Astrocyte (in vitro differentiated cells and primary cell): ENCODE results near the gene RNU7-1. TPM values are rescaled to one million over a fixed set of nuclear protein-coding genes. Genes with fewer than 3 reads are reported as not detected.
A peak's percentile ranks its signal among the peaks of the same experiment; 100 is the strongest.

Experiments
- DNase-seq: peaks from one replicate; pipeline ENCODE4 v3.0.0-alpha.2; 2010; ENCODE audit warnings: low read depth
- FAIRE-seq: peaks from 2 replicates; lab custom pipeline; 2011; peaks lifted over from hg19 to GRCh38; lab: Jason Lieb, UNC
- H2AFZ ChIP-seq: 2 replicates; pipeline ENCODE4 v1.6.0; 2012; ENCODE audit warnings: low read depth, low read length, inconsistent platforms
- H3K27ac ChIP-seq: 2 replicates; pipeline ENCODE4 v1.5.1; 2011; ENCODE audit warnings: low read depth, low read length, inconsistent platforms
- H3K27me3 ChIP-seq: 2 replicates; pipeline ENCODE4 v1.6.0; 2011; ENCODE audit warnings: low read length, inconsistent platforms; ENCODE audit not compliant: insufficient read depth
- H3K36me3 ChIP-seq: 2 replicates; pipeline ENCODE4 v1.5.1; 2011; ENCODE audit warnings: low read length, inconsistent platforms; ENCODE audit not compliant: insufficient read depth
- H3K4me1 ChIP-seq: 2 replicates; pipeline ENCODE4 v1.5.1; 2011; ENCODE audit warnings: low read length, inconsistent platforms; ENCODE audit not compliant: insufficient read depth
- H3K4me2 ChIP-seq: 2 replicates; pipeline ENCODE4 v1.6.0; 2012; ENCODE audit warnings: low read length, inconsistent platforms
- H3K4me3 ChIP-seq: 2 replicates; pipeline ENCODE4 v1.5.1; 2011; ENCODE audit warnings: low read depth, mild to moderate bottlenecking, low read length, inconsistent platforms; ENCODE audit not compliant: insufficient read depth
- H3K79me2 ChIP-seq: 2 replicates; pipeline ENCODE4 v1.6.0; 2012; ENCODE audit warnings: mild to moderate bottlenecking, low read length, inconsistent platforms; ENCODE audit not compliant: insufficient read depth
- H3K9ac ChIP-seq: 2 replicates; pipeline ENCODE4 v1.6.0; 2012; ENCODE audit warnings: mild to moderate bottlenecking, low read length, inconsistent platforms
- H3K9me3 ChIP-seq: 2 replicates; pipeline ENCODE4 v1.5.1; 2012; ENCODE audit warnings: low read depth, mild to moderate bottlenecking, low read length, inconsistent platforms; ENCODE audit not compliant: insufficient read depth
- H4K20me1 ChIP-seq: 2 replicates; pipeline ENCODE4 v1.6.0; 2012; ENCODE audit warnings: low read length, inconsistent platforms; ENCODE audit not compliant: insufficient read depth
- H3K27ac Mint-ChIP-seq: one replicate; pipeline ENCODE4 v1.8.0; 2021; ENCODE audit warnings: mild to moderate bottlenecking, mixed read lengths; ENCODE audit not compliant: unreplicated experiment
- H3K27me3 Mint-ChIP-seq: one replicate; pipeline ENCODE4 v1.8.0; 2021; ENCODE audit warnings: low read depth, mixed read lengths; ENCODE audit not compliant: unreplicated experiment
- H3K36me3 Mint-ChIP-seq: one replicate; pipeline ENCODE4 v1.8.0; 2021; ENCODE audit warnings: low read depth, mixed read lengths; ENCODE audit not compliant: unreplicated experiment
- H3K4me1 Mint-ChIP-seq: one replicate; pipeline ENCODE4 v1.8.0; 2021; ENCODE audit warnings: low read depth, mixed read lengths; ENCODE audit not compliant: unreplicated experiment
- H3K4me3 Mint-ChIP-seq: one replicate; pipeline ENCODE4 v1.8.0; 2021; ENCODE audit warnings: mild to moderate bottlenecking, moderate library complexity, mixed read lengths; ENCODE audit not compliant: unreplicated experiment
- H3K9me3 Mint-ChIP-seq: one replicate; pipeline ENCODE4 v1.8.0; 2021; ENCODE audit warnings: mild to moderate bottlenecking, mixed read lengths; ENCODE audit not compliant: unreplicated experiment
- EZH2 ChIP-seq: IDR thresholded peaks from 2 replicates; pipeline ENCODE4 v1.6.1; 2012; ENCODE audit warnings: mild to moderate bottlenecking, low read length, inconsistent platforms; ENCODE audit not compliant: insufficient read depth
- total RNA-seq: library from RNA; stranded (reverse); gene quantifications from 2 replicates; pipeline ENCODE4 v1.2.1, GENCODE V29; 2021
- TF ChIP-seq, protein P1 (sequence below): IDR thresholded peaks from 2 replicates; pipeline ENCODE4 v1.5.1; 2011; ENCODE audit warnings: low read depth, mild to moderate bottlenecking, inconsistent platforms, low read length, moderate library complexity; ENCODE audit not compliant: insufficient read depth

The RNU7-1 gene
- total RNA-seq, 1 donor from 2014 or later: not detected

GRCh38 chr12:6914947-6915788, 28.4 kb upstream of the RNU7-1 start:
- H3K9me3 ChIP-seq: no peaks in the 10 kb centered on the region
- peak overlapping the region; percentile 89 for H3K4me3 Mint-ChIP-seq
- H3K4me1 ChIP-seq: peaks cover 25% of the 10 kb centered on the region
- no peaks in the 10 kb centered on the region for H3K79me2 ChIP-seq
- FAIRE-seq: no peak
- peaks cover 2% of the 10 kb centered on the region for H3K36me3 ChIP-seq
- H3K36me3 Mint-ChIP-seq: peaks cover 7% of the 10 kb centered on the region
- peak overlapping the region; percentile 97 for H3K4me2 ChIP-seq
- TF ChIP-seq, protein P1, sequence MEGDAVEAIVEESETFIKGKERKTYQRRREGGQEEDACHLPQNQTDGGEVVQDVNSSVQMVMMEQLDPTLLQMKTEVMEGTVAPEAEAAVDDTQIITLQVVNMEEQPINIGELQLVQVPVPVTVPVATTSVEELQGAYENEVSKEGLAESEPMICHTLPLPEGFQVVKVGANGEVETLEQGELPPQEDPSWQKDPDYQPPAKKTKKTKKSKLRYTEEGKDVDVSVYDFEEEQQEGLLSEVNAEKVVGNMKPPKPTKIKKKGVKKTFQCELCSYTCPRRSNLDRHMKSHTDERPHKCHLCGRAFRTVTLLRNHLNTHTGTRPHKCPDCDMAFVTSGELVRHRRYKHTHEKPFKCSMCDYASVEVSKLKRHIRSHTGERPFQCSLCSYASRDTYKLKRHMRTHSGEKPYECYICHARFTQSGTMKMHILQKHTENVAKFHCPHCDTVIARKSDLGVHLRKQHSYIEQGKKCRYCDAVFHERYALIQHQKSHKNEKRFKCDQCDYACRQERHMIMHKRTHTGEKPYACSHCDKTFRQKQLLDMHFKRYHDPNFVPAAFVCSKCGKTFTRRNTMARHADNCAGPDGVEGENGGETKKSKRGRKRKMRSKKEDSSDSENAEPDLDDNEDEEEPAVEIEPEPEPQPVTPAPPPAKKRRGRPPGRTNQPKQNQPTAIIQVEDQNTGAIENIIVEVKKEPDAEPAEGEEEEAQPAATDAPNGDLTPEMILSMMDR: no peak
- no peak for TF ChIP-seq EZH2
- H4K20me1 ChIP-seq: no peaks in the 10 kb centered on the region
- H2AFZ ChIP-seq: peak overlapping the region; percentile 69
- H3K27me3 ChIP-seq: no peaks in the 10 kb centered on the region
- H3K27ac ChIP-seq: no peak overlapping the region
- peaks cover 15% of the 10 kb centered on the region for H3K4me1 Mint-ChIP-seq
- H3K4me3 ChIP-seq: peak overlapping the region; percentile 63
- DNase-seq: no peak
- H3K27ac Mint-ChIP-seq: peak overlapping the region; percentile 87
- peaks cover 5% of the 10 kb centered on the region for H3K27me3 Mint-ChIP-seq
- no peaks in the 10 kb centered on the region for H3K9me3 Mint-ChIP-seq
- peak overlapping the region; percentile 75 for H3K9ac ChIP-seq

DNA sequence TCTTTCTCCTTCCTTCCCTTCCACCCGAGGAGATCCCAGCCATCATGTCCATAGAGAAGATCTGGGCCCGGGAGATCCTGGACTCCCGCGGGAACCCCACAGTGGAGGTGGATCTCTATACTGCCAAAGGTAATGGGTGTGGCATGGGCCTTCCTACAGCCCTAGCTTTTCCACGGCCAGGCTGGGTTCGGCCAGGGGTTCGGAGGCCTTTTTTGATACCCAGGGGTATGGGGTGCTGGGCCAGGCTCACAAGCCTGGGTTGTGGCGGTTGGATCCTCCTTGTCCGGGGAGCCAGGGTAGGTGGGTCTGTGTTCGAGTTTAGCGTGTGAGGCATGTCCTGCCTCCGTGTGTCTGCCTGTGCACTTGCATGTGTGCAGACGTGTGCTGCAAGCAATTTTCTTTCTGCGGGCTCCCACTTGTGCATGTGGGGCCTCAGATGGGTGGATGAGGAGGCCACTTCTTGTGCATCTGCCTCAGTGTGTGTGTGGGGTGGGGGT, 27.8 kb upstream of the RNU7-1 start:
- no peak for DNase-seq
- no peak overlapping the region for H3K9ac ChIP-seq
- peak overlapping the region; percentile 41 for H3K27ac Mint-ChIP-seq
- H3K9me3 Mint-ChIP-seq: no peaks in the 10 kb centered on the region
- no peak overlapping the region for H3K27ac ChIP-seq
- no peak for FAIRE-seq
- H3K4me1 Mint-ChIP-seq: peaks cover 15% of the 10 kb centered on the region
- H4K20me1 ChIP-seq: no peaks in the 10 kb centered on the region
- H3K4me3 Mint-ChIP-seq: peak overlapping the region; percentile 89
- no peak for TF ChIP-seq EZH2
- TF ChIP-seq, protein P1: no peak
- H3K9me3 ChIP-seq: no peaks in the 10 kb centered on the region
- H3K36me3 ChIP-seq: peaks cover 2% of the 10 kb centered on the region
- H3K27me3 Mint-ChIP-seq: peaks cover 5% of the 10 kb centered on the region
- no peaks in the 10 kb centered on the region for H3K27me3 ChIP-seq
- H3K4me1 ChIP-seq: peaks cover 25% of the 10 kb centered on the region
- no peak overlapping the region for H2AFZ ChIP-seq
- H3K36me3 Mint-ChIP-seq: peaks cover 7% of the 10 kb centered on the region
- peak overlapping the region; percentile 97 for H3K4me2 ChIP-seq
- no peaks in the 10 kb centered on the region for H3K79me2 ChIP-seq
- no peak overlapping the region for H3K4me3 ChIP-seq
